HG03571 (cell line): ENCODE results near the gene SIRPB2.

Source experiments
- ATAC-seq: cut with Tn5 transposase; IDR thresholded peaks from one replicate; pipeline ENCODE4 v1.9.1; 2021; ENCODE audit not compliant: unreplicated experiment

The SIRPB2 gene

GRCh38 chr20:1443085-1443484, 48.1 kb downstream of the SIRPB2 start:
- no peak for ATAC-seq

GRCh38 chr20:1442304-1442703, 48.9 kb downstream of the SIRPB2 start:
- ATAC-seq = no peak

- no peak for ATAC-seq
Observed at GRCh38 chr20:1441133-1441532, 50.1 kb downstream of the SIRPB2 start.

- no peak for ATAC-seq
Observed at GRCh38 chr20:1440024-1440423, 51.2 kb downstream of the SIRPB2 start.

GRCh38 chr20:1438361-1438760, 52.9 kb downstream of the SIRPB2 start:
- ATAC-seq = no peak

- ATAC-seq = peak; percentile 43
Observed at GRCh38 chr20:1437235-1437904, 53.9 kb downstream of the SIRPB2 start.

GRCh38 chr20:1436263-1436662, 55.0 kb downstream of the SIRPB2 start:
- no peak for ATAC-seq

GRCh38 chr20:1435337-1435699, 55.9 kb downstream of the SIRPB2 start:
- ATAC-seq = no peak

GRCh38 chr20:1434571-1435336, 56.5 kb downstream of the SIRPB2 start:
- peak; percentile 86 for ATAC-seq

GRCh38 chr20:1431158-1431557, 60.1 kb downstream of the SIRPB2 start:
- ATAC-seq = no peak

GRCh38 chr20:1430004-1430451, 61.2 kb downstream of the SIRPB2 start:
- ATAC-seq = no peak

- ATAC-seq = no peak
Observed at GRCh38 chr20:1429143-1429728, 62.0 kb downstream of the SIRPB2 start.

GRCh38 chr20:1427457-1428054, 63.7 kb downstream of the SIRPB2 start:
- no peak for ATAC-seq

GRCh38 chr20:1426231-1426849, 64.9 kb downstream of the SIRPB2 start:
- ATAC-seq = no peak
